Measurements from ENCODE around the gene ATXN1L. TPM values are rescaled to one million over a fixed set of nuclear protein-coding genes. Genes with fewer than 3 reads are reported as not detected.

Gene ATXN1L
- total RNA-seq, 1 donor from 2014 or later = 13.4 TPM

Other genes starting within 250 kb of the ATXN1L start
- gene MARVELD3, start 219.8 kb upstream of the ATXN1L start, total RNA-seq = not detected
- 2.1 TPM for gene PHLPP2, start 121.3 kb upstream of the ATXN1L start, total RNA-seq
- 28.1 TPM for gene AP1G1, start 37.1 kb upstream of the ATXN1L start, total RNA-seq
- 2.5 TPM for gene ZNF821, start 38.2 kb downstream of the ATXN1L start, total RNA-seq
- 114 TPM for gene IST1, start 49.6 kb downstream of the ATXN1L start, total RNA-seq
- gene PKD1L3, start 154.4 kb downstream of the ATXN1L start, total RNA-seq = 0.08 TPM
- gene DHODH, start 162.8 kb downstream of the ATXN1L start, total RNA-seq = 8.3 TPM
- 21.2 TPM for gene HP, start 208.5 kb downstream of the ATXN1L start, total RNA-seq
- gene HPR, start 217.2 kb downstream of the ATXN1L start, total RNA-seq = 99.2 TPM
- 7.7 TPM for gene TXNL4B, start 247.6 kb downstream of the ATXN1L start, total RNA-seq
- 40.8 TPM for gene DHX38, start 247.9 kb downstream of the ATXN1L start, total RNA-seq

Measured in Right ventricle myocardium inferior (tissue), 1 donor.